HepG2 (cell line): ENCODE data around the gene SMAD3. TPM values are rescaled to one million over a fixed set of nuclear protein-coding genes. Genes with fewer than 3 reads are reported as not detected.
A peak's percentile ranks its signal among the peaks of the same experiment; 100 is the strongest.

Experiments used
- BCLAF1 ChIP-seq: fragments of 450-650 bp; IDR thresholded peaks from 2 replicates; pipeline ENCODE4 v1.6.1; 2017; ENCODE audit warnings: mild to moderate bottlenecking
- CEBPB ChIP-seq: IDR thresholded peaks from 2 replicates; pipeline ENCODE4 v1.6.1; 2011; ENCODE audit warnings: low read depth, low read length, improper control_type of control experiment, borderline replicate concordance
- ELK4 ChIP-seq: sonication (generic); formaldehyde crosslinking; IDR thresholded peaks from 2 replicates; pipeline ENCODE4 v1.9.0; 2021; ENCODE audit warnings: missing genetic modification reagents, borderline replicate concordance
- FOXA1 ChIP-seq, 2 experiments: fragments of 450-650 bp in 1 of 2; sonication (generic) in 1 of 2; formaldehyde crosslinking in 1 of 2; IDR thresholded peaks; 2 replicates each; pipeline versions ENCODE4 v1.4.0 to v1.6.1; 2016 to 2020; ENCODE audit warnings: missing genetic modification reagents in 1 of 2
- GATAD2A ChIP-seq: IDR thresholded peaks from 2 replicates; pipeline ENCODE4 v1.6.1; 2016
- MAFK ChIP-seq, 2 experiments: IDR thresholded peaks in 1 of 2; conservative IDR thresholded peaks in 1 of 2; 2 replicates each; pipeline ENCODE4 v1.6.1; 2011; ENCODE audit warnings: improper control_type of control experiment in 2 of 2, low read length in 2 of 2
- MYPOP ChIP-seq: sonication (generic); formaldehyde crosslinking; IDR thresholded peaks from 2 replicates; pipeline ENCODE4 v1.8.1; 2023; ENCODE audit warnings: mild to moderate bottlenecking, moderate library complexity, missing genetic modification reagents
- PRDM15 ChIP-seq: sonication (generic); formaldehyde crosslinking; IDR thresholded peaks from 2 replicates; pipeline ENCODE4 v1.4.0; 2020; ENCODE audit warnings: missing genetic modification reagents
- REL ChIP-seq: sonication (generic); formaldehyde crosslinking; conservative IDR thresholded peaks from 2 replicates; pipeline ENCODE4 v1.8.0; 2022; ENCODE audit warnings: mild to moderate bottlenecking, missing genetic modification reagents, moderate library complexity
- SIN3A ChIP-seq: IDR thresholded peaks from 2 replicates; pipeline ENCODE4 v1.6.1; 2011; ENCODE audit warnings: low read depth, mild to moderate bottlenecking, control low read depth, low read length, borderline replicate concordance
- SMC3 ChIP-seq: IDR thresholded peaks from 2 replicates; pipeline ENCODE4 v1.6.1; 2011; ENCODE audit warnings: low read length, improper control_type of control experiment
- TP53 ChIP-seq: sonication (generic); formaldehyde crosslinking; conservative IDR thresholded peaks from 2 replicates; pipeline ENCODE4 v1.4.0; 2020; ENCODE audit warnings: missing genetic modification reagents
- ZFY ChIP-seq: sonication (generic); formaldehyde crosslinking; IDR thresholded peaks from 2 replicates; pipeline ENCODE4 v1.4.0; 2020; ENCODE audit warnings: missing genetic modification reagents
- ZNF232 ChIP-seq: sonication (generic); formaldehyde crosslinking; IDR thresholded peaks from 2 replicates; pipeline ENCODE4 v1.4.0; 2020; ENCODE audit warnings: missing genetic modification reagents, borderline replicate concordance
- ZNF44 ChIP-seq: sonication (generic); formaldehyde crosslinking; IDR thresholded peaks from 2 replicates; pipeline ENCODE4 v1.5.1; 2020; ENCODE audit warnings: mild to moderate bottlenecking, missing genetic modification reagents
- ZNF724P ChIP-seq: sonication (generic); formaldehyde crosslinking; IDR thresholded peaks from 2 replicates; pipeline ENCODE4 v1.8.0; 2022; ENCODE audit warnings: missing genetic modification reagents, borderline replicate concordance
- ZNF766 ChIP-seq: sonication (generic); formaldehyde crosslinking; IDR thresholded peaks from 2 replicates; pipeline ENCODE4 v1.5.0; 2020; ENCODE audit warnings: missing genetic modification reagents, borderline replicate concordance
- ZNF790 ChIP-seq: sonication (generic); formaldehyde crosslinking; IDR thresholded peaks from 2 replicates; pipeline ENCODE4 v1.8.0; 2022; ENCODE audit warnings: missing genetic modification reagents, mild to moderate bottlenecking, borderline replicate concordance
- polyA plus RNA-seq, 8 experiments: library from polyadenylated mRNA; depleted of rRNA in 3 of 8; stranded (reverse) in 7 of 8; unstranded in 1 of 8; fragments of >200 nt; fragmentation: Illumina TruSeq in 4 of 8; extraction: Trizol in 4 of 8; gene quantifications; 2 replicates each; pipeline versions ENCODE4 v1.2.1 to v1.2.3, GENCODE V29; 2011 to 2016; ENCODE audit warnings: low read depth in 4 of 8, missing spikeins in 1 of 8, mixed read lengths in 1 of 8; ENCODE audit not compliant: insufficient read depth in 1 of 8
- total RNA-seq, 5 experiments: library from RNA; depleted of rRNA; stranded (reverse); fragments of >200 nt; fragmentation: Illumina TruSeq; extraction: Trizol; gene quantifications; 2 replicates each; pipeline ENCODE4 v1.2.3, GENCODE V29; 2016; ENCODE audit warnings: low read depth in 1 of 5

The SMAD3 gene
- total and polyA plus RNA-seq, 2 of the 13 experiments (the other 11 are each of a cell fraction or from before 2014, with no cell fraction given): 8.6 to 56.3 TPM

GRCh38 chr15:67064607-67065530 lies 533 bp upstream of the SMAD3 start (continued):
- no peak for TF ChIP-seq CEBPB
- no peak for TF ChIP-seq SIN3A
- peak; percentile 38; the same call in 1 of the 2 replicates for TF ChIP-seq PRDM15
- TF ChIP-seq ELK4: no peak
- TF ChIP-seq BCLAF1: no peak
- TF ChIP-seq MAFK (conservative IDR thresholded peaks at IDR 0.05 in 1 of 2, IDR thresholded peaks at IDR 0.05 in 1 of 2; ENCODE audit: low read length in 2 of 2): no peak
- peak; percentile 6; the same call in 1 of the 2 replicates for TF ChIP-seq MYPOP (CRISPR knock-in tag)
- TF ChIP-seq ZNF766 (CRISPR knock-in tag): 0 out of 2 replicates have a peak, but pooled peaks have one; percentile 36
- peak; percentile 89 for TF ChIP-seq ZFY
- TF ChIP-seq FOXA1 (IDR thresholded peaks at IDR 0.05): no peak
- TF ChIP-seq FOXA1 (CRISPR knock-in tag; IDR thresholded peaks at IDR 0.05): no peak
- no peak for TF ChIP-seq SMC3
- no peak for TF ChIP-seq ZNF790
- TF ChIP-seq REL (CRISPR knock-in tag): no peak
- TF ChIP-seq ZNF724P (CRISPR knock-in tag): no peak
- TF ChIP-seq ZNF232 (CRISPR knock-in tag): peak; percentile 86; the same call in 1 of the 2 replicates
- no peak for TF ChIP-seq ZNF44
- peak; percentile 46; the same call in 1 of the 2 replicates for TF ChIP-seq TP53
- no peak for TF ChIP-seq GATAD2A
